Liver (tissue), 9 donors: ENCODE data around the gene C2CD4D. TPM values are rescaled to one million over a fixed set of nuclear protein-coding genes. Genes with fewer than 3 reads are reported as not detected.

Experiments
- DNase-seq: peaks from one replicate; pipeline ENCODE4 v3.0.0-alpha.2; 2017; ENCODE audit warnings: low spot score
- H3K27ac ChIP-seq, 2 donors: one replicate each; pipeline ENCODE4 v1.7.0; 2013; ENCODE audit warnings: inconsistent platforms in 2 of 2, low read length in 2 of 2, control low read depth in 1 of 2, low read depth in 1 of 2, mild to moderate bottlenecking in 1 of 2
- H3K27me3 ChIP-seq, 4 donors: one replicate each; pipeline versions ENCODE4 v1.6.1 to v1.7.0; 2013; ENCODE audit warnings: low read length in 3 of 4, inconsistent platforms in 1 of 4, mild to moderate bottlenecking in 1 of 4, moderate library complexity in 1 of 4; ENCODE audit not compliant: control insufficient read depth in 4 of 4, insufficient read depth in 4 of 4
- H3K36me3 ChIP-seq, 4 donors: one replicate each; pipeline versions ENCODE4 v1.6.1 to v1.7.0; 2013; ENCODE audit warnings: low read length in 3 of 4, mild to moderate bottlenecking in 3 of 4, low read depth in 1 of 4, moderate library complexity in 1 of 4; ENCODE audit not compliant: control insufficient read depth in 4 of 4, insufficient read depth in 3 of 4
- H3K4me1 ChIP-seq, 4 donors: one replicate each; pipeline versions ENCODE4 v1.6.1 to v1.7.0; 2013; ENCODE audit warnings: low read length in 3 of 4, mild to moderate bottlenecking in 3 of 4, moderate library complexity in 1 of 4; ENCODE audit not compliant: control insufficient read depth in 4 of 4, insufficient read depth in 4 of 4
- H3K4me3 ChIP-seq, 3 donors: one replicate each; pipeline versions ENCODE4 v1.6.1 to v1.7.0; 2013; ENCODE audit warnings: low read length in 3 of 3, control low read depth in 1 of 3, low read depth in 1 of 3, mild to moderate bottlenecking in 1 of 3
- H3K9ac ChIP-seq, 2 donors: one replicate each; pipeline ENCODE4 v1.7.0; 2013; ENCODE audit warnings: low read length in 2 of 2, mild to moderate bottlenecking in 2 of 2, moderate library complexity in 2 of 2, control low read depth in 1 of 2, low read depth in 1 of 2
- H3K9me3 ChIP-seq, 4 donors: one replicate each; pipeline versions ENCODE4 v1.6.1 to v1.7.0; 2013; ENCODE audit warnings: low read length in 3 of 4; ENCODE audit not compliant: control insufficient read depth in 4 of 4
- EGR1 ChIP-seq, 2 donors: IDR thresholded peaks; 2 replicates each; pipeline ENCODE4 v1.6.1; 2016 to 2018; ENCODE audit warnings: antibody characterized with exemption in 2 of 2, low read depth in 2 of 2
- FOXA1 ChIP-seq: IDR thresholded peaks from 2 replicates; pipeline ENCODE4 v1.6.1; 2016; ENCODE audit warnings: antibody characterized with exemption
- FOXA2 ChIP-seq: IDR thresholded peaks from 2 replicates; pipeline ENCODE4 v1.6.1; 2016; ENCODE audit warnings: antibody characterized with exemption
- GABPA ChIP-seq, 2 donors: IDR thresholded peaks in 1 of 2; conservative IDR thresholded peaks in 1 of 2; 2 replicates each; pipeline ENCODE4 v1.6.1; 2016; ENCODE audit warnings: antibody characterized with exemption in 2 of 2, mild to moderate bottlenecking in 1 of 2, moderate library complexity in 1 of 2
- HNF4A ChIP-seq, 2 donors: conservative IDR thresholded peaks; 2 replicates each; pipeline ENCODE4 v1.6.1; 2016; ENCODE audit warnings: antibody characterized with exemption in 2 of 2, mild to moderate bottlenecking in 2 of 2
- JUND ChIP-seq, 2 donors: IDR thresholded peaks; 2 replicates each; pipeline ENCODE4 v1.6.1; 2016; ENCODE audit warnings: antibody characterized with exemption in 2 of 2
- NR2F2 ChIP-seq: IDR thresholded peaks from 2 replicates; pipeline ENCODE4 v1.6.1; 2016; ENCODE audit warnings: antibody characterized with exemption
- RAD21 ChIP-seq, 2 donors: IDR thresholded peaks; 2 replicates each; pipeline ENCODE4 v1.6.1; 2016; ENCODE audit warnings: antibody characterized with exemption in 2 of 2, mild to moderate bottlenecking in 2 of 2
- RXRA ChIP-seq, 2 donors: IDR thresholded peaks; 2 replicates each; pipeline ENCODE4 v1.6.1; 2017 to 2018; ENCODE audit warnings: antibody characterized with exemption in 2 of 2, mild to moderate bottlenecking in 1 of 2
- SP1 ChIP-seq: IDR thresholded peaks from 2 replicates; pipeline ENCODE4 v1.6.1; 2018; ENCODE audit warnings: antibody characterized with exemption, mild to moderate bottlenecking
- TAF1 ChIP-seq: conservative IDR thresholded peaks from 2 replicates; pipeline ENCODE4 v1.6.1; 2016; ENCODE audit warnings: antibody characterized with exemption, mild to moderate bottlenecking
- YY1 ChIP-seq: IDR thresholded peaks from 2 replicates; pipeline ENCODE4 v1.6.1; 2016; ENCODE audit warnings: antibody characterized with exemption, mild to moderate bottlenecking
- WGBS: extraction: QIAGEN DNeasy Blood & Tissue Kit; methylation state at CpG from one replicate; pipeline ENCODE4 v1.1.7; 2013; 5-methylcytosine and 5-hydroxymethylcytosine counted together
- polyA plus RNA-seq, 2 donors: library from polyadenylated mRNA; stranded (reverse) in 1 of 2; unstranded in 1 of 2; fragments of 200-250 nt in 1 of 2; fragments of >200 nt in 1 of 2; fragmentation: Nextera tagmentation in 1 of 2; extraction: Ambion mirVana in 1 of 2; gene quantifications; one replicate each; pipeline versions ENCODE4 v1.2.1 to v1.2.3, GENCODE V29; 2013 to 2015
- total RNA-seq, 2 donors: library from RNA; depleted of rRNA; stranded (reverse); fragments of >200 nt; gene quantifications; one replicate each; pipeline ENCODE4 v1.2.3, GENCODE V29; 2014
- TF ChIP-seq, protein P1 (sequence below): IDR thresholded peaks from 2 replicates; pipeline ENCODE4 v1.6.1; 2016; ENCODE audit warnings: antibody characterized with exemption
- TF ChIP-seq, protein P2 (sequence below): IDR thresholded peaks from 2 replicates; pipeline ENCODE4 v1.6.1; 2016; ENCODE audit warnings: antibody characterized with exemption
- TF ChIP-seq, protein P3 (sequence below): IDR thresholded peaks from 2 replicates; pipeline ENCODE4 v1.6.1; 2016; ENCODE audit warnings: antibody characterized with exemption
- TF ChIP-seq, protein P4 (sequence below): fragments of 150-350 bp; IDR thresholded peaks from 2 replicates; pipeline ENCODE4 v1.5.1; 2017; ENCODE audit warnings: improper control_type of control experiment, low read depth, low read length; ENCODE audit not compliant: missing input control
- TF ChIP-seq, protein P5 (sequence below): IDR thresholded peaks from 2 replicates; pipeline ENCODE4 v1.6.1; 2016; ENCODE audit warnings: antibody characterized with exemption, mild to moderate bottlenecking
- donor health status: healthy.
- donor health status: healthy.
- donor health status: healthy.
- donor health status: healthy.
- donor health status: healthy.

C2CD4D gene
- total and polyA plus RNA-seq, 4 donors = 0.02 to 0.08 TPM; not detected in 2

DNA sequence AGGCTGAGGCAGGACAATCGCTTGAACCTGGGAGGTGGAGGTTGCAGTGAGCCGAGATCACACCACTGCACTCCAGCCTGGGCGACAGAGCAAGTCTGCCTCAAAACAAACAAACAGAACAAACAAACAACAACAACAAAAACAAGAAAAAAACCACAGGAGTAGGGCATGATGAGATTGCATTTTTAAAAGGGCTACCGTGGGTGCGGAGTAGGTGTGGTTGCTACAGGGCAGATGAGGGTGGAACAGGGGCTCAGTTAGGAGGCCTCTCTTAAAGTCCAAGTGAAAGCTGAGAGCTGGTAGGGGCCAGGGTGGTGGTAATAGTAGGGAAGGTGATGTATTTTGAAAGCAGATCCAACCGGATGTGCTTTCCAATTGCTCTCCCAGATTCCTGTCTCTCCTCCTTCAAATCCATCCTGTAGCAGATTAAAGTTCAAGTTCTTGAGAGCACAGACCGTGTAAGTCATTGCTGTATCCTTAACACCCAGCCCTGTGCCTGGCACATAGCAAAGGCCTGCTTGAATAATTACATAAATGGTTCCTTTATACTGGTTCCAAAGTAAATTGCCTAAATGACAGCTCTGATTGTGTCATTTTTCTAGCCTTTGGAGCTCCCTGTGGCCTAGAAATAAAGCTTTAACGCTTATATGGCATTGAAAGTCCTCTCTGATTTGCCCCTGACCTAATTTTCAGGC, 30.2 kb downstream of the C2CD4D start:
- whole genome bisulfite sequencing = 64% methylated on average over 8 of the region's 8 CpGs
- peaks cover 1 to 63% (median 47%) of the 10 kb centered on the region in 4 donors for H3K36me3 ChIP-seq
- TF ChIP-seq RAD21 (IDR thresholded peaks at IDR 0.05) (no peak), GABPA (IDR thresholded peaks at IDR 0.05 in 1 of 2, conservative IDR thresholded peaks at IDR 0.05 in 1 of 2) (no peak), FOXA2 (no peak), FOXA1 (no peak), SP1 (no peak), TAF1 (no peak), JUND (IDR thresholded peaks at IDR 0.05) (no peak)
- H3K4me1 ChIP-seq = peaks cover 0 to 7% (median 2%) of the 10 kb centered on the region in 4 donors
- H3K27me3 ChIP-seq = no peaks in the 10 kb centered on the region
- H3K9ac ChIP-seq = no peak overlapping the region
- H3K9me3 ChIP-seq = no peaks in the 10 kb centered on the region
- no peak for DNase-seq
- H3K4me3 ChIP-seq = no peak overlapping the region
- H3K27ac ChIP-seq = no peak overlapping the region

DNA sequence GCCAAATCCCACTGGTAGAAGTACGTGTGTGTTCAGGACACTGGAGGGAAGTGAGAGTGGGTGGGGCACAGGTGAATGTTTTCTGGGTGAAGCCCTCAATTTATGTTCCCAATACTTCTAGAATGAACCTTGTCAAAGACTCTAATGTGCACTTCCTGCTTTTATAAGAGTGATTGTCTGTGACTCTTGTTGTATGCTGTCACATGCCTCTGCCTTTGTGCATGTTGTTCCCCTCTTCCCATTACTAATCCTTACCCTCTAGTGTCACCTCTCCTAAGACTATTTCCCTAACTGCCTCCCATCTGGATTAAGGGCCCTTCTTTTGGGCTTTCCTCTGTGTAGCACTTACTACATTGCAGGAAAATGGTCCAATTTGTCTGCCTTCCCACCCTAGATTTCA, 31.9 kb downstream of the C2CD4D start:
- 68% methylated on average over 1 of the region's 1 CpG for WGBS
- peaks cover 1 to 46% (median 36%) of the 10 kb centered on the region in 4 donors for H3K36me3 ChIP-seq
- TF ChIP-seq, protein P1, sequence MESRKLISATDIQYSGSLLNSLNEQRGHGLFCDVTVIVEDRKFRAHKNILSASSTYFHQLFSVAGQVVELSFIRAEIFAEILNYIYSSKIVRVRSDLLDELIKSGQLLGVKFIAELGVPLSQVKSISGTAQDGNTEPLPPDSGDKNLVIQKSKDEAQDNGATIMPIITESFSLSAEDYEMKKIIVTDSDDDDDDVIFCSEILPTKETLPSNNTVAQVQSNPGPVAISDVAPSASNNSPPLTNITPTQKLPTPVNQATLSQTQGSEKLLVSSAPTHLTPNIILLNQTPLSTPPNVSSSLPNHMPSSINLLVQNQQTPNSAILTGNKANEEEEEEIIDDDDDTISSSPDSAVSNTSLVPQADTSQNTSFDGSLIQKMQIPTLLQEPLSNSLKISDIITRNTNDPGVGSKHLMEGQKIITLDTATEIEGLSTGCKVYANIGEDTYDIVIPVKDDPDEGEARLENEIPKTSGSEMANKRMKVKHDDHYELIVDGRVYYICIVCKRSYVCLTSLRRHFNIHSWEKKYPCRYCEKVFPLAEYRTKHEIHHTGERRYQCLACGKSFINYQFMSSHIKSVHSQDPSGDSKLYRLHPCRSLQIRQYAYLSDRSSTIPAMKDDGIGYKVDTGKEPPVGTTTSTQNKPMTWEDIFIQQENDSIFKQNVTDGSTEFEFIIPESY = no peak
- TF ChIP-seq, protein P2, sequence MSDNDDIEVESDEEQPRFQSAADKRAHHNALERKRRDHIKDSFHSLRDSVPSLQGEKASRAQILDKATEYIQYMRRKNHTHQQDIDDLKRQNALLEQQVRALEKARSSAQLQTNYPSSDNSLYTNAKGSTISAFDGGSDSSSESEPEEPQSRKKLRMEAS = no peak
- TF ChIP-seq, protein P3, sequence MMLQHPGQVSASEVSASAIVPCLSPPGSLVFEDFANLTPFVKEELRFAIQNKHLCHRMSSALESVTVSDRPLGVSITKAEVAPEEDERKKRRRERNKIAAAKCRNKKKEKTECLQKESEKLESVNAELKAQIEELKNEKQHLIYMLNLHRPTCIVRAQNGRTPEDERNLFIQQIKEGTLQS = no peak
- TF ChIP-seq RAD21 (IDR thresholded peaks at IDR 0.05) (no peak), NR2F2 (no peak), RXRA (IDR thresholded peaks at IDR 0.05) (no peak), EGR1 (IDR thresholded peaks at IDR 0.05; ENCODE audit: low read depth in 2 of 2) (no peak), SP1 (no peak), FOXA2 (no peak), TAF1 (no peak), YY1 (no peak), HNF4A (conservative IDR thresholded peaks at IDR 0.05) (no peak), JUND (IDR thresholded peaks at IDR 0.05) (no peak), FOXA1 (no peak), GABPA (IDR thresholded peaks at IDR 0.05 in 1 of 2, conservative IDR thresholded peaks at IDR 0.05 in 1 of 2) (no peak)
- TF ChIP-seq, protein P4, sequence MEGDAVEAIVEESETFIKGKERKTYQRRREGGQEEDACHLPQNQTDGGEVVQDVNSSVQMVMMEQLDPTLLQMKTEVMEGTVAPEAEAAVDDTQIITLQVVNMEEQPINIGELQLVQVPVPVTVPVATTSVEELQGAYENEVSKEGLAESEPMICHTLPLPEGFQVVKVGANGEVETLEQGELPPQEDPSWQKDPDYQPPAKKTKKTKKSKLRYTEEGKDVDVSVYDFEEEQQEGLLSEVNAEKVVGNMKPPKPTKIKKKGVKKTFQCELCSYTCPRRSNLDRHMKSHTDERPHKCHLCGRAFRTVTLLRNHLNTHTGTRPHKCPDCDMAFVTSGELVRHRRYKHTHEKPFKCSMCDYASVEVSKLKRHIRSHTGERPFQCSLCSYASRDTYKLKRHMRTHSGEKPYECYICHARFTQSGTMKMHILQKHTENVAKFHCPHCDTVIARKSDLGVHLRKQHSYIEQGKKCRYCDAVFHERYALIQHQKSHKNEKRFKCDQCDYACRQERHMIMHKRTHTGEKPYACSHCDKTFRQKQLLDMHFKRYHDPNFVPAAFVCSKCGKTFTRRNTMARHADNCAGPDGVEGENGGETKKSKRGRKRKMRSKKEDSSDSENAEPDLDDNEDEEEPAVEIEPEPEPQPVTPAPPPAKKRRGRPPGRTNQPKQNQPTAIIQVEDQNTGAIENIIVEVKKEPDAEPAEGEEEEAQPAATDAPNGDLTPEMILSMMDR = no peak
- TF ChIP-seq, protein P5, sequence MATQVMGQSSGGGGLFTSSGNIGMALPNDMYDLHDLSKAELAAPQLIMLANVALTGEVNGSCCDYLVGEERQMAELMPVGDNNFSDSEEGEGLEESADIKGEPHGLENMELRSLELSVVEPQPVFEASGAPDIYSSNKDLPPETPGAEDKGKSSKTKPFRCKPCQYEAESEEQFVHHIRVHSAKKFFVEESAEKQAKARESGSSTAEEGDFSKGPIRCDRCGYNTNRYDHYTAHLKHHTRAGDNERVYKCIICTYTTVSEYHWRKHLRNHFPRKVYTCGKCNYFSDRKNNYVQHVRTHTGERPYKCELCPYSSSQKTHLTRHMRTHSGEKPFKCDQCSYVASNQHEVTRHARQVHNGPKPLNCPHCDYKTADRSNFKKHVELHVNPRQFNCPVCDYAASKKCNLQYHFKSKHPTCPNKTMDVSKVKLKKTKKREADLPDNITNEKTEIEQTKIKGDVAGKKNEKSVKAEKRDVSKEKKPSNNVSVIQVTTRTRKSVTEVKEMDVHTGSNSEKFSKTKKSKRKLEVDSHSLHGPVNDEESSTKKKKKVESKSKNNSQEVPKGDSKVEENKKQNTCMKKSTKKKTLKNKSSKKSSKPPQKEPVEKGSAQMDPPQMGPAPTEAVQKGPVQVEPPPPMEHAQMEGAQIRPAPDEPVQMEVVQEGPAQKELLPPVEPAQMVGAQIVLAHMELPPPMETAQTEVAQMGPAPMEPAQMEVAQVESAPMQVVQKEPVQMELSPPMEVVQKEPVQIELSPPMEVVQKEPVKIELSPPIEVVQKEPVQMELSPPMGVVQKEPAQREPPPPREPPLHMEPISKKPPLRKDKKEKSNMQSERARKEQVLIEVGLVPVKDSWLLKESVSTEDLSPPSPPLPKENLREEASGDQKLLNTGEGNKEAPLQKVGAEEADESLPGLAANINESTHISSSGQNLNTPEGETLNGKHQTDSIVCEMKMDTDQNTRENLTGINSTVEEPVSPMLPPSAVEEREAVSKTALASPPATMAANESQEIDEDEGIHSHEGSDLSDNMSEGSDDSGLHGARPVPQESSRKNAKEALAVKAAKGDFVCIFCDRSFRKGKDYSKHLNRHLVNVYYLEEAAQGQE = no peak
- DNase-seq = no peak
- H3K27ac ChIP-seq = no peak overlapping the region
- H3K9me3 ChIP-seq = no peaks in the 10 kb centered on the region
- no peak overlapping the region for H3K9ac ChIP-seq
- H3K4me1 ChIP-seq = peaks cover 0 to 4% (median under 1%) of the 10 kb centered on the region in 4 donors
- H3K4me3 ChIP-seq = no peak overlapping the region
- no peaks in the 10 kb centered on the region for H3K27me3 ChIP-seq
